ENCODE data around the gene DPEP1. TPM values are rescaled to one million over a fixed set of nuclear protein-coding genes. Genes with fewer than 3 reads are reported as not detected.

DPEP1 gene
- total RNA-seq, 1 experiment from 2014 or later, result 13.6 TPM

DNA sequence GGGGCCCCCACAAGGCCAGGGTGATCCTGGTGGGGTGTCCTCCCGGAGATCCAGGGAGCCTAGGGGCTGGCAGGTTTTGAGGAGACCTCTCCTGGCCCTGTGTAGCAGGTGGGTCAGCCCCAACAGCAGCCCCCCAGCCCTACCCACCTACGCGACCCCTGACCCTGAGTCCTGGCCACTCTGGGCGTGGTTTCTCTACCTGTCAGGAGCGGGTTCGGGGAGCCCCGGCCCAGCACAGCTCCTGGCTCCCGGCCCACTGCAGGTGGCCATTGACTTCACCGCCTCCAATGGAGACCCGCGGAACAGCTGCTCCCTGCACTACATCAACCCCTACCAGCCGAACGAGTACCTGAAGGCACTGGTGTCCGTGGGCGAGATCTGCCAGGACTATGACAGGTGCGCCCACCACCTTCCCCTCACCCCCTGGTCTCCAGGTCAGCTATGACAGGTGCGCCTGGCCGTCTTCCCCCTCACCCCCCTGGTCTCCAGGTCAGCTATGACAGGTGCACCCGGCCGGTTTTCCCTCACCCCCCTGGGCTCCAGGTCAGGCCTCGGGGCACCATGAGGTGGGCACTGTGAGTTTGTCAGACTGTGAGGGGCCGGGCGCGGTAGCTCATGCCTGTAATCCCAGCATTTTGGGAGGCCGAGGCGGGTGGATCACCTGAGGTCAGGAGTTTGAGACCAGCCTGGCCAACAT is 24.9 kb upstream of the DPEP1 start (continued):
- TF ChIP-seq, protein P1, sequence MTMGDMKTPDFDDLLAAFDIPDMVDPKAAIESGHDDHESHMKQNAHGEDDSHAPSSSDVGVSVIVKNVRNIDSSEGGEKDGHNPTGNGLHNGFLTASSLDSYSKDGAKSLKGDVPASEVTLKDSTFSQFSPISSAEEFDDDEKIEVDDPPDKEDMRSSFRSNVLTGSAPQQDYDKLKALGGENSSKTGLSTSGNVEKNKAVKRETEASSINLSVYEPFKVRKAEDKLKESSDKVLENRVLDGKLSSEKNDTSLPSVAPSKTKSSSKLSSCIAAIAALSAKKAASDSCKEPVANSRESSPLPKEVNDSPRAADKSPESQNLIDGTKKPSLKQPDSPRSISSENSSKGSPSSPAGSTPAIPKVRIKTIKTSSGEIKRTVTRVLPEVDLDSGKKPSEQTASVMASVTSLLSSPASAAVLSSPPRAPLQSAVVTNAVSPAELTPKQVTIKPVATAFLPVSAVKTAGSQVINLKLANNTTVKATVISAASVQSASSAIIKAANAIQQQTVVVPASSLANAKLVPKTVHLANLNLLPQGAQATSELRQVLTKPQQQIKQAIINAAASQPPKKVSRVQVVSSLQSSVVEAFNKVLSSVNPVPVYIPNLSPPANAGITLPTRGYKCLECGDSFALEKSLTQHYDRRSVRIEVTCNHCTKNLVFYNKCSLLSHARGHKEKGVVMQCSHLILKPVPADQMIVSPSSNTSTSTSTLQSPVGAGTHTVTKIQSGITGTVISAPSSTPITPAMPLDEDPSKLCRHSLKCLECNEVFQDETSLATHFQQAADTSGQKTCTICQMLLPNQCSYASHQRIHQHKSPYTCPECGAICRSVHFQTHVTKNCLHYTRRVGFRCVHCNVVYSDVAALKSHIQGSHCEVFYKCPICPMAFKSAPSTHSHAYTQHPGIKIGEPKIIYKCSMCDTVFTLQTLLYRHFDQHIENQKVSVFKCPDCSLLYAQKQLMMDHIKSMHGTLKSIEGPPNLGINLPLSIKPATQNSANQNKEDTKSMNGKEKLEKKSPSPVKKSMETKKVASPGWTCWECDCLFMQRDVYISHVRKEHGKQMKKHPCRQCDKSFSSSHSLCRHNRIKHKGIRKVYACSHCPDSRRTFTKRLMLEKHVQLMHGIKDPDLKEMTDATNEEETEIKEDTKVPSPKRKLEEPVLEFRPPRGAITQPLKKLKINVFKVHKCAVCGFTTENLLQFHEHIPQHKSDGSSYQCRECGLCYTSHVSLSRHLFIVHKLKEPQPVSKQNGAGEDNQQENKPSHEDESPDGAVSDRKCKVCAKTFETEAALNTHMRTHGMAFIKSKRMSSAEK (CRISPR knock-in tag; IDR thresholded peaks at IDR 0.05; ENCODE audit: borderline replicate concordance), result no peak
- TF ChIP-seq ZNF138 (CRISPR knock-in tag; conservative IDR thresholded peaks at IDR 0.05), result no peak
- no peak for TF ChIP-seq ZNF232 (CRISPR knock-in tag; IDR thresholded peaks at IDR 0.05)

DNA sequence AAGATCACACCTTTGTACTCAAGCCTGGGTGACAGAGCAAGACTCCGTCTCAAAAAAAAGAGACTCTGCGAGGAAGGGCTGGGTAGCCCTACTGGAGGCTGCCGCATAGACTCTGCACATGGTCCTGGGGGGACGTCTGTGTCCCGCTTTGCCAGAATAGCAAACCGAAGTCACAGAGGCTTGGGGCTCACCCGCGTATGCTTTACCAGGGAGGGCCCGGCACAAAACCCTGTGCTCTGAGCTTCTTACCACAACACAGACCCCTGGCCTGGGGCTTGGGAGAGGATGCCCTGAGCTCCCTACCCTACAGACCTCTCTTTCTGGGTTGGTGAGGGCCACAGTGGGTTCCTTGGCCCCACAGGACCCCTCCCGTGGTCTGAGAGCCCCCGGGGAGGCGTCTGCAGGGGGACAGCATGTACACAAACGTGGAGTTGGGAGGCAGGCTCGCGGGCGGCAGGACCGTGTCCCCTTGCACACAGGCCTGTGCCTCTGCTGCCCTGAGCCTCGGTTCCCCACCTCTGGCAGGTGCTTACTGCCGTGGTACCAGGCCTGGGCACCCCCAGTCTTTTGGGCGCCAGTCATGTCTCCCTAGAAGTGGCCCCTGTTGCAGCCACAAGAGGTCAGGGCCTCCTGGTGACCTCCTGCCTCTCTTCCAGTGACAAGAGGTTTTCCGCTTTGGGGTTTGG is 24.1 kb upstream of the DPEP1 start:
- ATAC-seq (no peak), DNase-seq (ENCODE audit: low spot score) (no peak)
- Mint-ChIP-seq H3K36me3 (peaks cover 19% of the 10 kb centered on the region), H3K4me3 (no peak overlapping the region), H3K4me1 (no peaks in the 10 kb centered on the region), H3K9me3 (no peaks in the 10 kb centered on the region), H3K27me3 (ENCODE audit: low read depth) (no peaks in the 10 kb centered on the region), H3K27ac (no peak overlapping the region)
- CTCF ChIA-PET, result interaction anchor here (1.1 to 1.4 kb wide), 2 partner anchors 10 kb away, joined by 3 to 6 read pairs; no protein-coding TSS in a partner anchor
- TF ChIP-seq, protein P2, sequence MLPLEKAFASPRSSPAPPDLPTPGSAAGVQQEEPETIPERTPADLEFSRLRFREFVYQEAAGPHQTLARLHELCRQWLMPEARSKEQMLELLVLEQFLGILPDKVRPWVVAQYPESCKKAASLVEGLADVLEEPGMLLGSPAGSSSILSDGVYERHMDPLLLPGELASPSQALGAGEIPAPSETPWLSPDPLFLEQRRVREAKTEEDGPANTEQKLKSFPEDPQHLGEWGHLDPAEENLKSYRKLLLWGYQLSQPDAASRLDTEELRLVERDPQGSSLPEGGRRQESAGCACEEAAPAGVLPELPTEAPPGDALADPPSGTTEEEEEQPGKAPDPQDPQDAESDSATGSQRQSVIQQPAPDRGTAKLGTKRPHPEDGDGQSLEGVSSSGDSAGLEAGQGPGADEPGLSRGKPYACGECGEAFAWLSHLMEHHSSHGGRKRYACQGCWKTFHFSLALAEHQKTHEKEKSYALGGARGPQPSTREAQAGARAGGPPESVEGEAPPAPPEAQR (CRISPR knock-in tag; IDR thresholded peaks at IDR 0.05), result no peak
- TF ChIP-seq JAZF1 (CRISPR knock-in tag; IDR thresholded peaks at IDR 0.05), result no peak
- no peak for TF ChIP-seq GTF2I (CRISPR knock-in tag; conservative IDR thresholded peaks at IDR 0.05)
- no peak for TF ChIP-seq ZNF138 (CRISPR knock-in tag; conservative IDR thresholded peaks at IDR 0.05)
- TF ChIP-seq ZBTB21 (CRISPR knock-in tag; IDR thresholded peaks at IDR 0.05; ENCODE audit: borderline replicate concordance), result no peak
- POLR2A ChIA-PET, result no interaction called here

DNA sequence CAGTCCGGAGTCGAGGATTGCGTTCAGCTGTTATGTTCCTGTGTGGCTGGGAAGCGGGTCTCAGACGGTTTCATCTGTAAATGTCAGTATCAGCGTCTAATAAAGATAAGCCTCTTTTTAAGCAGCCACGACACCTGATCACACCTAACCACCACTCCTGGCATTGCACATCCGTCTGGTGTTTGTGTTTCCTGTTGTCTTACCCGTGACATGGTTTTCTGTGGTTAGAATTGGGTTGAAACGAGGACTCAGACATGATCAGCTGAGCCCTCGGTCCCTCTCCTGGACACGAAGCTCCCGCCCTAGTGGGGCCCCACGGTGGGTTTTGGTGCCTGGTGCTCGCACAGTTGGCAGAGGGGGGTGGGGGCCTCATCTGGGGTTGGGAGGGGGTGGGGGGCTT is 19.6 kb upstream of the DPEP1 start:
- ChIA-PET CTCF (no interaction called here), POLR2A (no interaction called here)
- no peak for DNase-seq (ENCODE audit: low spot score)
- Mint-ChIP-seq H3K9me3 (no peaks in the 10 kb centered on the region), H3K4me1 (no peaks in the 10 kb centered on the region), H3K36me3 (peaks cover 10% of the 10 kb centered on the region), H3K4me3 (no peak overlapping the region), H3K27me3 (ENCODE audit: low read depth) (no peaks in the 10 kb centered on the region), H3K27ac (no peak overlapping the region)
- ATAC-seq, result no peak
- TF ChIP-seq JAZF1 (CRISPR knock-in tag; IDR thresholded peaks at IDR 0.05) (no peak), ELF4 (CRISPR knock-in tag; IDR thresholded peaks at IDR 0.05; ENCODE audit: low read depth) (no peak), KAT7 (CRISPR knock-in tag; IDR thresholded peaks at IDR 0.05; ENCODE audit: borderline replicate concordance) (no peak), SMAD3 (CRISPR knock-in tag; IDR thresholded peaks at IDR 0.05; ENCODE audit: borderline replicate concordance) (no peak), ETV6 (CRISPR knock-in tag; IDR thresholded peaks at IDR 0.05) (no peak), ZNF138 (CRISPR knock-in tag; conservative IDR thresholded peaks at IDR 0.05) (no peak), FOXJ3 (CRISPR knock-in tag; IDR thresholded peaks at IDR 0.05; ENCODE audit: borderline replicate concordance) (no peak)
- TF ChIP-seq, protein P3, sequence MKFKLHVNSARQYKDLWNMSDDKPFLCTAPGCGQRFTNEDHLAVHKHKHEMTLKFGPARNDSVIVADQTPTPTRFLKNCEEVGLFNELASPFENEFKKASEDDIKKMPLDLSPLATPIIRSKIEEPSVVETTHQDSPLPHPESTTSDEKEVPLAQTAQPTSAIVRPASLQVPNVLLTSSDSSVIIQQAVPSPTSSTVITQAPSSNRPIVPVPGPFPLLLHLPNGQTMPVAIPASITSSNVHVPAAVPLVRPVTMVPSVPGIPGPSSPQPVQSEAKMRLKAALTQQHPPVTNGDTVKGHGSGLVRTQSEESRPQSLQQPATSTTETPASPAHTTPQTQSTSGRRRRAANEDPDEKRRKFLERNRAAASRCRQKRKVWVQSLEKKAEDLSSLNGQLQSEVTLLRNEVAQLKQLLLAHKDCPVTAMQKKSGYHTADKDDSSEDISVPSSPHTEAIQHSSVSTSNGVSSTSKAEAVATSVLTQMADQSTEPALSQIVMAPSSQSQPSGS (CRISPR knock-in tag; IDR thresholded peaks at IDR 0.05; ENCODE audit: borderline replicate concordance, low read depth), result no peak
- TF ChIP-seq, protein P4, sequence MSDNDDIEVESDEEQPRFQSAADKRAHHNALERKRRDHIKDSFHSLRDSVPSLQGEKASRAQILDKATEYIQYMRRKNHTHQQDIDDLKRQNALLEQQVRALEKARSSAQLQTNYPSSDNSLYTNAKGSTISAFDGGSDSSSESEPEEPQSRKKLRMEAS (CRISPR knock-in tag; IDR thresholded peaks at IDR 0.05), result no peak
- TF ChIP-seq, protein P5, sequence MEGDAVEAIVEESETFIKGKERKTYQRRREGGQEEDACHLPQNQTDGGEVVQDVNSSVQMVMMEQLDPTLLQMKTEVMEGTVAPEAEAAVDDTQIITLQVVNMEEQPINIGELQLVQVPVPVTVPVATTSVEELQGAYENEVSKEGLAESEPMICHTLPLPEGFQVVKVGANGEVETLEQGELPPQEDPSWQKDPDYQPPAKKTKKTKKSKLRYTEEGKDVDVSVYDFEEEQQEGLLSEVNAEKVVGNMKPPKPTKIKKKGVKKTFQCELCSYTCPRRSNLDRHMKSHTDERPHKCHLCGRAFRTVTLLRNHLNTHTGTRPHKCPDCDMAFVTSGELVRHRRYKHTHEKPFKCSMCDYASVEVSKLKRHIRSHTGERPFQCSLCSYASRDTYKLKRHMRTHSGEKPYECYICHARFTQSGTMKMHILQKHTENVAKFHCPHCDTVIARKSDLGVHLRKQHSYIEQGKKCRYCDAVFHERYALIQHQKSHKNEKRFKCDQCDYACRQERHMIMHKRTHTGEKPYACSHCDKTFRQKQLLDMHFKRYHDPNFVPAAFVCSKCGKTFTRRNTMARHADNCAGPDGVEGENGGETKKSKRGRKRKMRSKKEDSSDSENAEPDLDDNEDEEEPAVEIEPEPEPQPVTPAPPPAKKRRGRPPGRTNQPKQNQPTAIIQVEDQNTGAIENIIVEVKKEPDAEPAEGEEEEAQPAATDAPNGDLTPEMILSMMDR (IDR thresholded peaks at IDR 0.05), result no peak
- TF ChIP-seq, protein P6, sequence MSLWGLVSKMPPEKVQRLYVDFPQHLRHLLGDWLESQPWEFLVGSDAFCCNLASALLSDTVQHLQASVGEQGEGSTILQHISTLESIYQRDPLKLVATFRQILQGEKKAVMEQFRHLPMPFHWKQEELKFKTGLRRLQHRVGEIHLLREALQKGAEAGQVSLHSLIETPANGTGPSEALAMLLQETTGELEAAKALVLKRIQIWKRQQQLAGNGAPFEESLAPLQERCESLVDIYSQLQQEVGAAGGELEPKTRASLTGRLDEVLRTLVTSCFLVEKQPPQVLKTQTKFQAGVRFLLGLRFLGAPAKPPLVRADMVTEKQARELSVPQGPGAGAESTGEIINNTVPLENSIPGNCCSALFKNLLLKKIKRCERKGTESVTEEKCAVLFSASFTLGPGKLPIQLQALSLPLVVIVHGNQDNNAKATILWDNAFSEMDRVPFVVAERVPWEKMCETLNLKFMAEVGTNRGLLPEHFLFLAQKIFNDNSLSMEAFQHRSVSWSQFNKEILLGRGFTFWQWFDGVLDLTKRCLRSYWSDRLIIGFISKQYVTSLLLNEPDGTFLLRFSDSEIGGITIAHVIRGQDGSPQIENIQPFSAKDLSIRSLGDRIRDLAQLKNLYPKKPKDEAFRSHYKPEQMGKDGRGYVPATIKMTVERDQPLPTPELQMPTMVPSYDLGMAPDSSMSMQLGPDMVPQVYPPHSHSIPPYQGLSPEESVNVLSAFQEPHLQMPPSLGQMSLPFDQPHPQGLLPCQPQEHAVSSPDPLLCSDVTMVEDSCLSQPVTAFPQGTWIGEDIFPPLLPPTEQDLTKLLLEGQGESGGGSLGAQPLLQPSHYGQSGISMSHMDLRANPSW (CRISPR knock-in tag; conservative IDR thresholded peaks at IDR 0.05; ENCODE audit: low read depth), result no peak
- TF ChIP-seq, protein P7, sequence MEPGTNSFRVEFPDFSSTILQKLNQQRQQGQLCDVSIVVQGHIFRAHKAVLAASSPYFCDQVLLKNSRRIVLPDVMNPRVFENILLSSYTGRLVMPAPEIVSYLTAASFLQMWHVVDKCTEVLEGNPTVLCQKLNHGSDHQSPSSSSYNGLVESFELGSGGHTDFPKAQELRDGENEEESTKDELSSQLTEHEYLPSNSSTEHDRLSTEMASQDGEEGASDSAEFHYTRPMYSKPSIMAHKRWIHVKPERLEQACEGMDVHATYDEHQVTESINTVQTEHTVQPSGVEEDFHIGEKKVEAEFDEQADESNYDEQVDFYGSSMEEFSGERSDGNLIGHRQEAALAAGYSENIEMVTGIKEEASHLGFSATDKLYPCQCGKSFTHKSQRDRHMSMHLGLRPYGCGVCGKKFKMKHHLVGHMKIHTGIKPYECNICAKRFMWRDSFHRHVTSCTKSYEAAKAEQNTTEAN (CRISPR knock-in tag; IDR thresholded peaks at IDR 0.05), result no peak

Measured in WTC11 (cell line).